ENCODE data around the gene HRH3. TPM values are rescaled to one million over a fixed set of nuclear protein-coding genes. Genes with fewer than 3 reads are reported as not detected.

Gene HRH3
- total RNA-seq, 1 experiment from 2014 or later: not detected

DNA sequence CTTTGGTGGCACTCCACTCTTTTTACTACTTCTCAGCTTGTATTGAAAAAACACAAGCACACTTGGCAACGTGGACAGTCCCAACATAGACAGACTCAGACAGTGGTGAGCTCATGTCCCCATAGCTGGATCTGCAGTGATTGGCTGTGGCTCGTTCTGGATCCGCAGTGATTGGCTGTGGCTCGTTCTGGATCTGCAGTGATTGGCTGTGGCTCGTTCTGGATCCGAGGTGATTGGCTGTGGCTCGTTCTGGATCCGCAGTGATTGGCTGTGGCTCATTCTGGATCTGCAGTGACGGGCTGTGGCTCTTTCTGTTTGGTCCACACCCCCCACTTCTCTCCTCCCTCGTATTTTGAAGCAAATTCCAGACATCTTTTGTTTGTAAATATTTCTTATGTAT is 46.3 kb upstream of the HRH3 start:
- CTCF ChIA-PET: no interaction called here
- TF ChIP-seq, protein P1, sequence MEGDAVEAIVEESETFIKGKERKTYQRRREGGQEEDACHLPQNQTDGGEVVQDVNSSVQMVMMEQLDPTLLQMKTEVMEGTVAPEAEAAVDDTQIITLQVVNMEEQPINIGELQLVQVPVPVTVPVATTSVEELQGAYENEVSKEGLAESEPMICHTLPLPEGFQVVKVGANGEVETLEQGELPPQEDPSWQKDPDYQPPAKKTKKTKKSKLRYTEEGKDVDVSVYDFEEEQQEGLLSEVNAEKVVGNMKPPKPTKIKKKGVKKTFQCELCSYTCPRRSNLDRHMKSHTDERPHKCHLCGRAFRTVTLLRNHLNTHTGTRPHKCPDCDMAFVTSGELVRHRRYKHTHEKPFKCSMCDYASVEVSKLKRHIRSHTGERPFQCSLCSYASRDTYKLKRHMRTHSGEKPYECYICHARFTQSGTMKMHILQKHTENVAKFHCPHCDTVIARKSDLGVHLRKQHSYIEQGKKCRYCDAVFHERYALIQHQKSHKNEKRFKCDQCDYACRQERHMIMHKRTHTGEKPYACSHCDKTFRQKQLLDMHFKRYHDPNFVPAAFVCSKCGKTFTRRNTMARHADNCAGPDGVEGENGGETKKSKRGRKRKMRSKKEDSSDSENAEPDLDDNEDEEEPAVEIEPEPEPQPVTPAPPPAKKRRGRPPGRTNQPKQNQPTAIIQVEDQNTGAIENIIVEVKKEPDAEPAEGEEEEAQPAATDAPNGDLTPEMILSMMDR (conservative IDR thresholded peaks at IDR 0.05): no peak
- TF ChIP-seq EZH2 (IDR thresholded peaks at IDR 0.05; ENCODE audit: low read depth): no peak

DNA sequence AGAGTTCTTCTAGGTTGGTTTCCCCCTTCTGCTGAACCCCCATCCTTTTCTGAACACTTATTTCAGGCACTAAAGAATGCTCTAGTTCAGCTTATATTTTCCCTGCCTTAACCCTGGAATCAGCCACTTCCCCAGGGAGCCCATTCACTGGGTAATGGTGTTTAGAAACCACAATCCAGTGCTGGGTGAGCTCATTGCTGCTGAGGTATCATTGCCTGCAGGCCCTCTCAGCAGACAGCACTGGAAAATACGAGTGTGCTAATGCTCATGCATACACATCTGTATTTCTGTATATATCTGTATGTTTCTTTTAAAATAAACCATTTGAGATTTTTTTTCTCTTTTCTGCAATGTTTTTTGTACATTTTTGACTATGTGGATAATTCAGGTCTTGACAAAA is 45.3 kb upstream of the HRH3 start:
- Histone ChIP-seq H3K79me2 (ENCODE audit: low read depth) (0 out of 2 replicates have a peak, but pooled peaks cover 5% of the 10 kb centered on the region), H3K9me2 (ENCODE audit: insufficient read depth) (no peaks in the 10 kb centered on the region), H2AFZ (no peak overlapping the region), H3K4me2 (no peak overlapping the region), H3K36me3 (ENCODE audit: low read depth) (peaks cover 13% of the 10 kb centered on the region), H3K9me3 (ENCODE audit: insufficient read depth, low read depth) (peaks cover 5% of the 10 kb centered on the region; the same call in 1 of the 2 replicates), H3F3A (ENCODE audit: insufficient read depth, low read depth) (peaks cover 16% of the 10 kb centered on the region), H3K27me3 (ENCODE audit: insufficient read depth, low read depth) (no peaks in the 10 kb centered on the region), H3K4me1 (replicated peaks; ENCODE audit: insufficient read depth) (no peaks in the 10 kb centered on the region), H3K4me3 (no peak overlapping the region), H4K20me1 (ENCODE audit: insufficient read depth) (peaks cover 43% of the 10 kb centered on the region), H3K27ac (no peak overlapping the region)
- BruUV-seq (replicated peaks): no TSS peak
- intact Hi-C loops (cut with micrococcal nuclease; ENCODE audit: unreplicated experiment): loop anchor here (10.0 kb wide), 1 partner anchor 251 kb away; no protein-coding TSS in a partner anchor
- POLR2A ChIA-PET (ENCODE audit: unreplicated experiment): no interaction called here
- CTCF ChIA-PET: no interaction called here
- no peak for DNase-seq
- TF ChIP-seq, protein P1 (conservative IDR thresholded peaks at IDR 0.05): no peak
- no peak for TF ChIP-seq EZH2 (IDR thresholded peaks at IDR 0.05; ENCODE audit: low read depth)

More for the DNA sequence above, 46.3 kb upstream of the HRH3 start:
- 0 out of 2 replicates have a peak, but pooled peaks cover 5% of the 10 kb centered on the region for H3K79me2 ChIP-seq (ENCODE audit: low read depth)
- H3K4me2 ChIP-seq: no peak overlapping the region
- H3K4me3 ChIP-seq: no peak overlapping the region
- H3K9me3 ChIP-seq (ENCODE audit: insufficient read depth, low read depth): peaks cover 5% of the 10 kb centered on the region; the same call in 1 of the 2 replicates
- no peaks in the 10 kb centered on the region for H3K27me3 ChIP-seq (ENCODE audit: insufficient read depth, low read depth)
- POLR2A ChIA-PET (ENCODE audit: unreplicated experiment): interaction anchor here (0.7 kb wide), 1 partner anchor 127 kb away, joined by 4 read pairs; no protein-coding TSS in a partner anchor
- no peaks in the 10 kb centered on the region for H3K9me2 ChIP-seq (ENCODE audit: insufficient read depth)
- H3K4me1 ChIP-seq (replicated peaks; ENCODE audit: insufficient read depth): no peaks in the 10 kb centered on the region
- intact Hi-C loops (cut with micrococcal nuclease; ENCODE audit: unreplicated experiment): loop anchor here (2.0 to 10.0 kb wide), 2 partner anchors 28 to 252 kb away; partner anchors contain the start of gene OSBPL2
- no peak for DNase-seq
- no peak overlapping the region for H3K27ac ChIP-seq
- peaks cover 13% of the 10 kb centered on the region for H3K36me3 ChIP-seq (ENCODE audit: low read depth)
- H2AFZ ChIP-seq: no peak overlapping the region
- peaks cover 16% of the 10 kb centered on the region for H3F3A ChIP-seq (ENCODE audit: insufficient read depth, low read depth)
- peaks cover 40% of the 10 kb centered on the region for H4K20me1 ChIP-seq (ENCODE audit: insufficient read depth)
- BruUV-seq (replicated peaks): no TSS peak

DNA sequence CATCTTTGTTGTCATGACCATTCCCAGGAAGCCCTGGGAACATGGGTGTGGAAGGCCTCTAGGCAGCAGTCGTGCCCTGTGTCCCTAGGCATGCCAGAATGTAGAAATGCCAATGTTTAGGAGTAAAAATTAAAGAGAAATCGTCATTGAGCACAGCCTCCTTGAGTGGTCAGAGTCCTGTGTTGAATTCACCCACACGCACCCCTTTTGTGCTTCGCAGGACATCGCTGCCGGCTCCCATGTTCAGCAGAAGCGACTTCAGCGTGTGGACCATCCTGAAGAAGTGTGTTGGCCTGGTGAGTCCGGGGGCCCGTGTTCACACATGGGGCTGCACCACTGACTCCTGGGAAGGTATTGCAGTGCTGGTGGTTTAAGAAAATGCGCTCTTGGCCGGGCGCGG is 43.3 kb upstream of the HRH3 start:
- H2AFZ ChIP-seq: no peak overlapping the region
- intact Hi-C loops (cut with micrococcal nuclease; ENCODE audit: unreplicated experiment): loop anchor here (10.0 kb wide), 1 partner anchor 249 kb away; no protein-coding TSS in a partner anchor
- no peak overlapping the region for H3K4me3 ChIP-seq
- CTCF ChIA-PET: no interaction called here
- peaks cover 5% of the 10 kb centered on the region; the same call in 1 of the 2 replicates for H3K9me3 ChIP-seq (ENCODE audit: insufficient read depth, low read depth)
- no peak for DNase-seq
- H3K27me3 ChIP-seq (ENCODE audit: insufficient read depth, low read depth): no peaks in the 10 kb centered on the region
- peaks cover 47% of the 10 kb centered on the region for H4K20me1 ChIP-seq (ENCODE audit: insufficient read depth)
- H3K36me3 ChIP-seq (ENCODE audit: low read depth): peaks cover 10% of the 10 kb centered on the region
- H3K9me2 ChIP-seq (ENCODE audit: insufficient read depth): no peaks in the 10 kb centered on the region
- no peak overlapping the region for H3K4me2 ChIP-seq
- no TSS peak for BruUV-seq (replicated peaks)
- TF ChIP-seq EZH2 (IDR thresholded peaks at IDR 0.05; ENCODE audit: low read depth): no peak
- TF ChIP-seq, protein P1 (conservative IDR thresholded peaks at IDR 0.05): no peak
- peaks cover 9% of the 10 kb centered on the region; the same call in 1 of the 2 replicates for H3K79me2 ChIP-seq (ENCODE audit: low read depth)
- POLR2A ChIA-PET (ENCODE audit: unreplicated experiment): no interaction called here
- peaks cover 16% of the 10 kb centered on the region for H3F3A ChIP-seq (ENCODE audit: insufficient read depth, low read depth)
- no peaks in the 10 kb centered on the region for H3K4me1 ChIP-seq (replicated peaks; ENCODE audit: insufficient read depth)
- H3K27ac ChIP-seq: no peak overlapping the region
